Stimulated activated naive CD8-positive, alpha-beta T cell treated with anti-CD3 and anti-CD28 coated beads, Interleukin-15, amount 100 ng/mL, for 72 hours (primary cell): ENCODE measurements around the gene ASRGL1.
A peak's percentile ranks its signal among the peaks of the same experiment; 100 is the strongest.

Source experiments
- ATAC-seq: fragments of 150-1000 bp; cut with Tn5 transposase; 2 replicates; pipeline ENCODE4 v1.10.0; 2021; ENCODE audit warnings: mild to moderate bottlenecking, moderate library complexity
- DNase-seq, 2 donors: peaks; one replicate each; pipeline ENCODE4 v3.0.0; 2021 to 2022
- H3K27ac Mint-ChIP-seq, 2 donors: one replicate each; pipeline ENCODE4 v1.8.0; 2022; ENCODE audit warnings: mild to moderate bottlenecking in 2 of 2, mixed read lengths in 2 of 2, moderate library complexity in 2 of 2
- H3K27me3 Mint-ChIP-seq: one replicate; pipeline ENCODE4 v1.8.0; 2022; ENCODE audit warnings: mixed read lengths
- H3K4me1 Mint-ChIP-seq: one replicate; pipeline ENCODE4 v1.8.0; 2022; ENCODE audit warnings: mild to moderate bottlenecking, mixed read lengths
- H3K4me3 Mint-ChIP-seq, 2 donors: one replicate each; pipeline ENCODE4 v1.8.0; 2022; ENCODE audit warnings: mild to moderate bottlenecking in 2 of 2, mixed read lengths in 2 of 2, moderate library complexity in 1 of 2
- H3K9me3 Mint-ChIP-seq, 2 donors: one replicate each; pipeline ENCODE4 v1.8.0; 2022; ENCODE audit warnings: mixed read lengths in 2 of 2

ASRGL1 gene

GRCh38 chr11:62398011-62398994 is 61.1 kb downstream of the ASRGL1 start:
- Mint-ChIP-seq H3K27me3 (no peaks in the 10 kb centered on the region), H3K27ac (peak overlapping the region in 1 of 2 donors; percentile 38), H3K4me1 (peaks cover 67% of the 10 kb centered on the region)

GRCh38 chr11:62399172-62399877 is 62.1 kb downstream of the ASRGL1 start:
- H3K27me3 Mint-ChIP-seq, result no peaks in the 10 kb centered on the region
- peak overlapping the region; percentile 13 to 65 for H3K27ac Mint-ChIP-seq

More at GRCh38 chr11:62398011-62398994, 61.1 kb downstream of the ASRGL1 start:
- no peak for DNase-seq
- no peak for ATAC-seq
- Mint-ChIP-seq H3K4me3 (no peak overlapping the region), H3K9me3 (no peaks in the 10 kb centered on the region)

GRCh38 chr11:62399878-62400266 is 62.6 kb downstream of the ASRGL1 start:
- Mint-ChIP-seq H3K27me3 (no peaks in the 10 kb centered on the region), H3K4me1 (peaks cover 60% of the 10 kb centered on the region)
- no peak for ATAC-seq

More at GRCh38 chr11:62399172-62399877, 62.1 kb downstream of the ASRGL1 start:
- ATAC-seq (no peak), DNase-seq (no peak)
- Mint-ChIP-seq H3K9me3 (no peaks in the 10 kb centered on the region), H3K4me3 (peak overlapping the region in 1 of 2 donors; percentile 47), H3K4me1 (peaks cover 65% of the 10 kb centered on the region)

DNA sequence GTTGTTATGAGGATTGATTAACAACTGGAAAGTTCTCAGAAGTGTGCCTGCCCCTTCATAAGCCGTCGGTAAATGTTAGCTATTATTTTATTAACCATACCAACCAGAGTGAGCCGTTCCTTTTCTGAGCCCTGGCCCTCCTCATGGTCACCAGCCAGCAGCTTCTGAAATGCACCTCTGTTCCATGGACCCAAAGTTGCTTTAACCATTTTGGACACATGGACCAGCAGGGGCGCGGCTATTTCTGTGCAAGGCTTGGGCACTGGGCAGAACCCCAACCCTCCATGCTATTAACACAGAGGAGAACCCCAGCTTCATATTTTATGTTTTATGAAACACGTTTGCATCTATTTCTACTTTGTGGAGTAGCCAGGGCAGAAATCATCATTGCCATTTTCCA is 63.0 kb downstream of the ASRGL1 start:
- Mint-ChIP-seq H3K4me1 (peaks cover 56% of the 10 kb centered on the region), H3K27ac (no peak overlapping the region), H3K27me3 (no peaks in the 10 kb centered on the region), H3K4me3 (no peak overlapping the region), H3K9me3 (no peaks in the 10 kb centered on the region)
- DNase-seq (no peak), ATAC-seq (no peak)

More at GRCh38 chr11:62399878-62400266, 62.6 kb downstream of the ASRGL1 start:
- Mint-ChIP-seq H3K27ac (peak overlapping the region in 1 of 2 donors; percentile 68), H3K4me3 (peak overlapping the region in 1 of 2 donors; percentile 43), H3K9me3 (no peaks in the 10 kb centered on the region)
- DNase-seq, result no peak

DNA sequence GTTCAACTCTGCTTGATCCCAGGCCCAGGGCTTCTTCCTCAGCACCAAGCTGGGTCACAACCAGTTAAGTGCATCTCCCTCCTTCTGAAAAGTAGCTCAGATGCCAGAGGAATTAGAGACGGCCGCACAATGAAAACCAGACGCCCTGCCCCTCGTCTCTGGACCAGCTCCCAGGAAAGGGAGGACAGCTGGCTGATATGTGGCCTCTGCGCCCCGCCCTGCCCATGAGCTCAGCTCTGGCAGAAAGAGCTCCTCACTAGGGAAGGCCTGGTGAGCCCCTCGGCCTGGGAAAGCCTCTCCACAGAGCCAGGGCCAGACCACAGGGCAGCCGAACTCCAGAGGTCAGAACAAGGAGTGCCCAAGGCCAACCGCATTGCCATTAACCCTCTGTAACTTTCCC is 63.5 kb downstream of the ASRGL1 start:
- no peaks in the 10 kb centered on the region for H3K27me3 Mint-ChIP-seq
- no peak for ATAC-seq
- H3K27ac Mint-ChIP-seq, result peak overlapping the region in 1 of 2 donors; percentile 21
- H3K4me3 Mint-ChIP-seq, result peak overlapping the region; percentile 78 to 83
- DNase-seq, result no peak
- H3K4me1 Mint-ChIP-seq, result peaks cover 54% of the 10 kb centered on the region
- no peaks in the 10 kb centered on the region for H3K9me3 Mint-ChIP-seq

DNA sequence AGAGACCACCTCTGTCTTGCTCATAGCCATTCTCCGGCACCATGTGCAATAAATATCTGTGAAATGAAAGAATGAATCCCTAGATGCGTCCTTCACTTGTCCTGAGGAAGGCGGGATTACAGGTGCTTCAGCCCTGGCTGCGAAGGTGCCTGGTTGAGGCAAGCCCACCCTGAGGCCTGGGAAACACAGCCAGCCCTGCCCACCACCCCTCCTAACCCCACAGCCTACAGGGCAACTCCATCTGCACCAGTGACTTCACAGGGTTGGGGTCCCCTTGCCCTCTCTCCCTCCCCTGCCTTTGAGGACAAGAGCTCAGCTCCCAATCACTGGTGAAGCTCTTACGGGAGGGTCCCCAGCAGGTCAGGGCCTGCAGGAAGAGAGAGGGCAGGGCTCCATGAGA is 64.1 kb downstream of the ASRGL1 start:
- H3K4me3 Mint-ChIP-seq, result peak overlapping the region; percentile 78 to 83
- DNase-seq, result no peak
- peaks cover 54% of the 10 kb centered on the region for H3K4me1 Mint-ChIP-seq
- H3K9me3 Mint-ChIP-seq, result no peaks in the 10 kb centered on the region
- ATAC-seq, result no peak
- no peaks in the 10 kb centered on the region for H3K27me3 Mint-ChIP-seq
- H3K27ac Mint-ChIP-seq, result peak overlapping the region; percentile 97 to 98

- ATAC-seq, result peak; percentile 66
- Mint-ChIP-seq H3K27me3 (no peaks in the 10 kb centered on the region), H3K27ac (peak overlapping the region; percentile 97 to 98), H3K9me3 (no peaks in the 10 kb centered on the region), H3K4me3 (peak overlapping the region; percentile 78 to 83), H3K4me1 (peaks cover 54% of the 10 kb centered on the region)
- DNase-seq, result peak in 1 of 2 donors; percentile 25
Measured at GRCh38 chr11:62401811-62402210, 64.6 kb downstream of the ASRGL1 start.

DNA sequence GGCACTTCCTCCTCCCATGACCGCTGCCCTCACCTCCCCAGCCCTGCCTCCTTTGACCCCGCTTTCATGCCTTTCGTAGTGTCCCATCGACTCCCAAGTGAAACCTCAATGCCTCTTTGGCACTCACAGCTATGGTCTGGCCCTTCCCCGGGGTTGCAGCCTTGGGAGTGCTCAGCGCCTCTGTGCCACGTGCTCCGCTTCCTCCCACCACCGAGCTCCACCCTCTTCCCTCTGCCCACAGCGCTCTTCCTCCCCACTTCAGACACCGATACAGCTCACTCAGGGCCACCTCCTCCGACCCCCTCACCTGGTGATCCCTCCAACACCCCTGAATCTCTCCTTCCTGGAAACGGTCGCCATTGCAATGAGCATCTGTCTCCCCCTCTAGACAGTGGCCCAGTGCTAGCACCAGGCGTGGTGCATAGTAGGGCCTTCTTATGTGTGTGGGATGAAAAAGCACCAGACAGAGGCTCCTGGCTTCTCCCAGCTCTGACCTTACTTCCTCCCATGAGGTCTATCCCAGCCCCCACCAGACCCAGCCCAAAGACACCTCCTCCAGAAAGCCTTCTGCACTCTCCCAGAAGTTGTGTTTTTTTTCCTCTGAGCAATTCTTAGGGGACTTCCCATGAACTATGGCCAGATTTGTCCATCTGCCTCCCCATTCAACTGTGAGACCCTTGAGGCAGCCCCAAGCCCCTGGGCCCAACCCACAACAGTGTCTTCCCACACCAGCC is 65.1 kb downstream of the ASRGL1 start:
- H3K27ac Mint-ChIP-seq, result peak overlapping the region; percentile 97 to 98
- DNase-seq (peak; percentile 37 to 55), ATAC-seq (peak; percentile 91)
- peak overlapping the region; percentile 78 to 83 for H3K4me3 Mint-ChIP-seq
- H3K27me3 Mint-ChIP-seq, result no peaks in the 10 kb centered on the region
- H3K4me1 Mint-ChIP-seq, result peaks cover 54% of the 10 kb centered on the region
- no peaks in the 10 kb centered on the region for H3K9me3 Mint-ChIP-seq

GRCh38 chr11:62402960-62403730 is 65.9 kb downstream of the ASRGL1 start:
- Mint-ChIP-seq H3K4me3 (peak overlapping the region; percentile 78 to 83), H3K27me3 (no peaks in the 10 kb centered on the region), H3K27ac (peak overlapping the region; percentile 97 to 98), H3K4me1 (peaks cover 50% of the 10 kb centered on the region), H3K9me3 (no peaks in the 10 kb centered on the region)
- DNase-seq (no peak), ATAC-seq (no peak)

GRCh38 chr11:62404435-62404834 is 67.2 kb downstream of the ASRGL1 start:
- peaks cover 37% of the 10 kb centered on the region for H3K4me1 Mint-ChIP-seq
- no peaks in the 10 kb centered on the region for H3K9me3 Mint-ChIP-seq
- no peak overlapping the region for H3K27ac Mint-ChIP-seq
- no peaks in the 10 kb centered on the region for H3K27me3 Mint-ChIP-seq
- H3K4me3 Mint-ChIP-seq, result no peak overlapping the region
- no peak for ATAC-seq
- DNase-seq, result no peak

DNA sequence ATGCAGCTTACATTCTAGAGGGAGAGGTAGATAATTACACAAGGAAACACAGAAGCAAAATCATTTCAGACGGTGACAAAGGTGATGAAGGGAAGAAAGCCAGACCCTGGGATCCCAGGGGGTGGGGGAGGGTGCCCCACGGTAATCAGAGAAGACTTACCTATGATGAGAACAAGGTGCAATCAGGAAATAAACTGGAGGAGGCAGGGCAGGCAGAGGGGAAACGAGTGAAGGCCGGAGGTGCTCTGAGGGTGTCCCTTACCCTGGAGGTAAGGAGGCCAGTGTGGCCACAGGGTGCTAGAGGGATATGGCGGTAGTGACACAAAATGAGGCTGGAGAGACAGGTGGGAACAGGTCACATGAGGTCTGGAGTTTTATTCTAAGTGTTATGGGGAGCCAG is 67.7 kb downstream of the ASRGL1 start:
- Mint-ChIP-seq H3K4me1 (peaks cover 33% of the 10 kb centered on the region), H3K27ac (no peak overlapping the region), H3K4me3 (no peak overlapping the region), H3K9me3 (no peaks in the 10 kb centered on the region), H3K27me3 (no peaks in the 10 kb centered on the region)
- ATAC-seq (no peak), DNase-seq (no peak)

- no peak overlapping the region for H3K4me3 Mint-ChIP-seq
- H3K4me1 Mint-ChIP-seq, result peaks cover 21% of the 10 kb centered on the region
- peak overlapping the region in 1 of 2 donors; percentile 62 for H3K27ac Mint-ChIP-seq
Measured at GRCh38 chr11:62406034-62406433, 68.8 kb downstream of the ASRGL1 start.

GRCh38 chr11:62409831-62410230 is 72.6 kb downstream of the ASRGL1 start:
- no peak for DNase-seq
- no peak overlapping the region for H3K4me3 Mint-ChIP-seq
- H3K27me3 Mint-ChIP-seq, result no peaks in the 10 kb centered on the region
- H3K9me3 Mint-ChIP-seq, result no peaks in the 10 kb centered on the region
- no peak for ATAC-seq
- no peaks in the 10 kb centered on the region for H3K4me1 Mint-ChIP-seq
- H3K27ac Mint-ChIP-seq, result no peak overlapping the region

More at GRCh38 chr11:62406034-62406433, 68.8 kb downstream of the ASRGL1 start:
- H3K27me3 Mint-ChIP-seq, result no peaks in the 10 kb centered on the region
- DNase-seq (no peak), ATAC-seq (no peak)
- H3K9me3 Mint-ChIP-seq, result no peaks in the 10 kb centered on the region

DNA sequence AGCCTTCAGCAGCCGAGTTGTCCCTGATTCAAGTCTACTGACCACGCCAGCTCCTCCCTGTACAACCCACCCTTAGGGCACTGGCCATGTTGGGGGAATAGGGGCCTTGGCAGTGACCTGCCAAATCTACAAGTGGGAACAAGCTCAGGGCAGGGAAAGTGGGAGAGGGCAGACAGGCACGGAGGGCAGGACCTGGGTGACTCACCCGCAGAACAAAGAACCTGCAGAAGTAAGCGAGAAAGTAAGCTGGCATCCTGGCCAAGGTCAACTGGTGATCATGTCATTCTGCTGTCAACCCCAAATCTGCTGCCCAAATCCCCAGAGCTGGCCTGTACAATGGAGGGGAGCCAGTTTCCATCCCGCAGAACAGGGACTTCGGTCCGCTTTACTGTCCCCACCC is 73.7 kb downstream of the ASRGL1 start:
- H3K4me1 Mint-ChIP-seq, result no peaks in the 10 kb centered on the region
- no peaks in the 10 kb centered on the region for H3K27me3 Mint-ChIP-seq
- no peak overlapping the region for H3K4me3 Mint-ChIP-seq
- no peaks in the 10 kb centered on the region for H3K9me3 Mint-ChIP-seq
- no peak overlapping the region for H3K27ac Mint-ChIP-seq
- no peak for ATAC-seq
- DNase-seq, result no peak
